Measurements from ENCODE around the gene PXN.

PXN gene

GRCh38 chr12:120261951-120262851 lies 3.3 kb downstream of the PXN start:
- ChIA-PET CTCF (interaction anchor here (0.8 to 16.4 kb wide), 7 partner anchors 8 to 1049 kb away, joined by 3 to 581 read pairs (median 3); partner anchors contain the start of gene RPLP0), POLR2A (interaction anchor here (1.9 to 8.6 kb wide), 5 partner anchors 27 to 62 kb away, joined by 11 to 126 read pairs (median 21); partner anchors contain the start of genes RNU4-1, RNU4-2 and RPLP0)
- H3K4me1 ChIP-seq (ENCODE audit: control insufficient read depth, insufficient read depth, low read length): peaks cover 7% of the 10 kb centered on the region
- TF ChIP-seq ZNF221 (tag by site-specific recombination; IDR thresholded peaks at IDR 0.05; ENCODE audit: borderline replicate concordance): no peak
- TF ChIP-seq IKZF3 (tag by site-specific recombination; IDR thresholded peaks at IDR 0.05): 0 out of 2 replicates have a peak, but pooled peaks have one; percentile 19
- no peak for TF ChIP-seq ZBTB6 (tag by site-specific recombination; IDR thresholded peaks at IDR 0.05)
- TF ChIP-seq ZNF184 (tag by site-specific recombination; IDR thresholded peaks at IDR 0.05): no peak
- TF ChIP-seq SP7 (tag by site-specific recombination; IDR thresholded peaks at IDR 0.05): peak; percentile 92
- TF ChIP-seq KLF1 (tag by site-specific recombination; IDR thresholded peaks at IDR 0.05): 0 out of 2 replicates have a peak, but pooled peaks have one; percentile 17
- no peak for TF ChIP-seq ZNF626 (tag by site-specific recombination; IDR thresholded peaks at IDR 0.05)
- 0 out of 2 replicates have a peak, but pooled peaks have one; percentile 24 for TF ChIP-seq GLIS2 (tag by site-specific recombination; IDR thresholded peaks at IDR 0.05)
- 0 out of 2 replicates have a peak, but pooled peaks have one; percentile 9 for TF ChIP-seq ZNF76 (tag by site-specific recombination; IDR thresholded peaks at IDR 0.05; ENCODE audit: borderline replicate concordance, low read depth)
- TF ChIP-seq GLIS1 (tag by site-specific recombination; IDR thresholded peaks at IDR 0.05): peak; percentile 45; the same call in 1 of the 2 replicates
- TF ChIP-seq HIC1 (tag by site-specific recombination; IDR thresholded peaks at IDR 0.05): peak; percentile 54; the same call in 1 of the 2 replicates
- TF ChIP-seq ZNF600 (tag by site-specific recombination; IDR thresholded peaks at IDR 0.05): peak; percentile 39; the same call in 1 of the 2 replicates
- no peak for TF ChIP-seq ZNF558 (tag by site-specific recombination; IDR thresholded peaks at IDR 0.05)
- no peak for TF ChIP-seq ZNF335 (tag by site-specific recombination; conservative IDR thresholded peaks at IDR 0.05)
- no peak for TF ChIP-seq ZNF366 (tag by site-specific recombination; conservative IDR thresholded peaks at IDR 0.05)
- TF ChIP-seq HOXD13 (CRISPR knock-in tag; IDR thresholded peaks at IDR 0.05; ENCODE audit: borderline replicate concordance): no peak
- TF ChIP-seq WT1 (tag by site-specific recombination; IDR thresholded peaks at IDR 0.05): 0 out of 2 replicates have a peak, but pooled peaks have one; percentile 12
- TF ChIP-seq PRDM10 (tag by site-specific recombination; IDR thresholded peaks at IDR 0.05): peak; percentile 72
- TF ChIP-seq ZEB2 (tag by site-specific recombination; IDR thresholded peaks at IDR 0.05): no peak
- H3K27ac ChIP-seq (ENCODE audit: extremely low read depth, low read depth, low read length): no peak overlapping the region
- no peaks in the 10 kb centered on the region for H3K9me3 ChIP-seq (ENCODE audit: control insufficient read depth, insufficient read depth, low read depth, low read length)
- no peaks in the 10 kb centered on the region for H3K36me3 ChIP-seq (ENCODE audit: control insufficient read depth in 2 of 2, insufficient read depth in 1 of 2, low read length in 2 of 2)
- H3K4me3 ChIP-seq (ENCODE audit: low read depth, low read length): no peak overlapping the region

Data from HEK293 (cell line).